ENCODE measurements around the gene MGAT5. TPM values are rescaled to one million over a fixed set of nuclear protein-coding genes. Genes with fewer than 3 reads are reported as not detected.

MGAT5 gene
- total RNA-seq, 1 donor from 2014 or later: 58.8 TPM

DNA sequence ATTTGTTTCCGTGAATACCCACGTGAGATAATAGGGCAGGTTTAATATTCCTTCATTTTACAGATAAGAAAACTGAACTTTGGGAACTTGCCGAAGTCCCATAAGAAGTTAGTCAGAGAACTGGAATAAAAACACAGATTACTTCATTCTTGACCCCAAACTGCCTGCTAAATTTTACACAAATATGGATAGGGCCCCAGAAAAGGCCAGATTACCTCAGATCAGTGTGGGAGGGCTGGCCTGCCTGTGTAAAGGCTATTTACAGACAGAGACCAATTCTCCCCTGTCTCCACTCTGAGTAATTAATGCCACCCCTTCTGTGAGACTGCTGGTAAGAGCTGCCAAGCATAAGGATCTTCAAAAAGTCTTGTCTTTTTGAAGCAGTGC, 139.2 kb downstream of the MGAT5 start:
- Mint-ChIP-seq H3K9me3 (ENCODE audit: unreplicated experiment) (no peaks in the 10 kb centered on the region), H3K4me1 (ENCODE audit: low read depth, unreplicated experiment) (peaks cover 13% of the 10 kb centered on the region), H3K27ac (ENCODE audit: unreplicated experiment) (no peak overlapping the region), H3K27me3 (ENCODE audit: unreplicated experiment) (peaks cover 4% of the 10 kb centered on the region), H3K36me3 (ENCODE audit: unreplicated experiment) (no peaks in the 10 kb centered on the region), H3K4me3 (ENCODE audit: unreplicated experiment) (no peak overlapping the region)
- TF ChIP-seq, protein P1, sequence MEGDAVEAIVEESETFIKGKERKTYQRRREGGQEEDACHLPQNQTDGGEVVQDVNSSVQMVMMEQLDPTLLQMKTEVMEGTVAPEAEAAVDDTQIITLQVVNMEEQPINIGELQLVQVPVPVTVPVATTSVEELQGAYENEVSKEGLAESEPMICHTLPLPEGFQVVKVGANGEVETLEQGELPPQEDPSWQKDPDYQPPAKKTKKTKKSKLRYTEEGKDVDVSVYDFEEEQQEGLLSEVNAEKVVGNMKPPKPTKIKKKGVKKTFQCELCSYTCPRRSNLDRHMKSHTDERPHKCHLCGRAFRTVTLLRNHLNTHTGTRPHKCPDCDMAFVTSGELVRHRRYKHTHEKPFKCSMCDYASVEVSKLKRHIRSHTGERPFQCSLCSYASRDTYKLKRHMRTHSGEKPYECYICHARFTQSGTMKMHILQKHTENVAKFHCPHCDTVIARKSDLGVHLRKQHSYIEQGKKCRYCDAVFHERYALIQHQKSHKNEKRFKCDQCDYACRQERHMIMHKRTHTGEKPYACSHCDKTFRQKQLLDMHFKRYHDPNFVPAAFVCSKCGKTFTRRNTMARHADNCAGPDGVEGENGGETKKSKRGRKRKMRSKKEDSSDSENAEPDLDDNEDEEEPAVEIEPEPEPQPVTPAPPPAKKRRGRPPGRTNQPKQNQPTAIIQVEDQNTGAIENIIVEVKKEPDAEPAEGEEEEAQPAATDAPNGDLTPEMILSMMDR (IDR thresholded peaks at IDR 0.05; ENCODE audit: partially characterized antibody, unreplicated experiment): no peak
- DNase-seq: no peak

- no peaks in the 10 kb centered on the region for H3K9me3 Mint-ChIP-seq (ENCODE audit: unreplicated experiment)
- no peak overlapping the region for H3K27ac Mint-ChIP-seq (ENCODE audit: unreplicated experiment)
These were observed 141.9 kb downstream of the MGAT5 start for GRCh38 chr2:134395779-134396178.

GRCh38 chr2:134396493-134396892, 142.6 kb downstream of the MGAT5 start:
- TF ChIP-seq, protein P1 (IDR thresholded peaks at IDR 0.05; ENCODE audit: partially characterized antibody, unreplicated experiment): no peak
- Mint-ChIP-seq H3K27me3 (ENCODE audit: unreplicated experiment) (peaks cover 6% of the 10 kb centered on the region), H3K4me3 (ENCODE audit: unreplicated experiment) (no peak overlapping the region), H3K36me3 (ENCODE audit: unreplicated experiment) (no peaks in the 10 kb centered on the region), H3K4me1 (ENCODE audit: low read depth, unreplicated experiment) (peaks cover 11% of the 10 kb centered on the region), H3K9me3 (ENCODE audit: unreplicated experiment) (no peaks in the 10 kb centered on the region), H3K27ac (ENCODE audit: unreplicated experiment) (no peak overlapping the region)
- no peak for DNase-seq

More at GRCh38 chr2:134395779-134396178, 141.9 kb downstream of the MGAT5 start:
- H3K4me1 Mint-ChIP-seq (ENCODE audit: low read depth, unreplicated experiment): peaks cover 4% of the 10 kb centered on the region
- DNase-seq: no peak
- H3K36me3 Mint-ChIP-seq (ENCODE audit: unreplicated experiment): no peaks in the 10 kb centered on the region
- H3K27me3 Mint-ChIP-seq (ENCODE audit: unreplicated experiment): peaks cover 4% of the 10 kb centered on the region
- TF ChIP-seq, protein P1 (IDR thresholded peaks at IDR 0.05; ENCODE audit: partially characterized antibody, unreplicated experiment): no peak
- no peak overlapping the region for H3K4me3 Mint-ChIP-seq (ENCODE audit: unreplicated experiment)

DNA sequence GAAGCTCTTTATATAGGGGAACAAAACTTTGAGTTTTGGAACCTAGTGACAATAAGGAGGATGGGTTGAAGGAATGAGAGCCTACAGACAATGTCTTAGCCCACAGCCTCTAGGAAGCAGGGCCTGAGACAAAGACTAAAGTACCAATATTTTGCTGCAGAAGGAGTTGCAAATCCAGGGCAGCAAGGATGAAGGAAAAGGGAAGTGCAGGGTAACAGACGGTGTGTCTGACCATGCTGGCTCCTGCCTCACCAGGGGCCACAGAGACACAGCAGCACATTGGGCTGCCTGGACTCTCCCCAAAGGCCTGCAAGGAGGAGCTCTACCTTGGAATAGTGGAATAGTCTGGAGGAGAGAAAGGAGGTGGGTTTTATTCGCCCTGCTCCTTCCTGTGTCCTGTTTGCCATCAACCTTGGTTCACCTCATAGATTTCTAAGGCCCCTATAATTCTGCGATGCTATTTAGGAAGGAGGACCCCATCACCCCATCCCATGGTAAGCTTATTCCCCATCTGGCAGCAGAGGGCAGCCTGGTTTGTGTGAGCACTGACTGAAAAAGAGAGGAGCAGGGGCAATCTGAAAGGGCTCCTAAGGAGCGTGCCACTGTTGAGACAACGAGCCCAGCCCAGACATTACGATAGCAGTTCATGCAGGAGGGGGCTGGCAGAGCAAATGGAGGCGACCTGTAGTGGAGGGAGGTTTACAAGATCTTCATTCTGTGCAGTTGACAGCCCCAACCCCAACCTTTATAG, 143.4 kb downstream of the MGAT5 start:
- peaks cover 17% of the 10 kb centered on the region for H3K4me1 Mint-ChIP-seq (ENCODE audit: low read depth, unreplicated experiment)
- H3K36me3 Mint-ChIP-seq (ENCODE audit: unreplicated experiment): no peaks in the 10 kb centered on the region
- H3K27me3 Mint-ChIP-seq (ENCODE audit: unreplicated experiment): peaks cover 6% of the 10 kb centered on the region
- H3K9me3 Mint-ChIP-seq (ENCODE audit: unreplicated experiment): no peaks in the 10 kb centered on the region
- no peak overlapping the region for H3K4me3 Mint-ChIP-seq (ENCODE audit: unreplicated experiment)
- no peak for DNase-seq
- TF ChIP-seq, protein P1 (IDR thresholded peaks at IDR 0.05; ENCODE audit: partially characterized antibody, unreplicated experiment): no peak
- no peak overlapping the region for H3K27ac Mint-ChIP-seq (ENCODE audit: unreplicated experiment)

GRCh38 chr2:134398300-134398699, 144.4 kb downstream of the MGAT5 start:
- H3K27me3 Mint-ChIP-seq (ENCODE audit: unreplicated experiment): peaks cover 6% of the 10 kb centered on the region
- TF ChIP-seq, protein P1 (IDR thresholded peaks at IDR 0.05; ENCODE audit: partially characterized antibody, unreplicated experiment): no peak
- no peak overlapping the region for H3K4me3 Mint-ChIP-seq (ENCODE audit: unreplicated experiment)
- no peaks in the 10 kb centered on the region for H3K36me3 Mint-ChIP-seq (ENCODE audit: unreplicated experiment)
- peaks cover 17% of the 10 kb centered on the region for H3K4me1 Mint-ChIP-seq (ENCODE audit: low read depth, unreplicated experiment)
- no peak for DNase-seq
- no peaks in the 10 kb centered on the region for H3K9me3 Mint-ChIP-seq (ENCODE audit: unreplicated experiment)
- H3K27ac Mint-ChIP-seq (ENCODE audit: unreplicated experiment): no peak overlapping the region

Data from glutamatergic neuron (in vitro differentiated cells).